Bronchial epithelial cell (primary cell): ENCODE data around the gene KLF17. TPM values are rescaled to one million over a fixed set of nuclear protein-coding genes. Genes with fewer than 3 reads are reported as not detected.
"Not testable (repeated sequence)": the region's sequence is repeated elsewhere in the genome, so short reads cannot be mapped to it uniquely, and the experiment has no call there.

Experiments
- DNase-seq: peaks from one replicate; pipeline ENCODE4 v3.0.0-alpha.2; 2010; ENCODE audit warnings: low read depth
- FAIRE-seq: peaks from 2 replicates; lab custom pipeline; 2011; peaks lifted over from hg19 to GRCh38; lab: Jason Lieb, UNC
- H3K27me3 ChIP-seq: 2 replicates; pipeline ENCODE4 v1.5.1; 2011; ENCODE audit warnings: low read length; ENCODE audit not compliant: control insufficient read depth, insufficient read depth
- H3K36me3 ChIP-seq: 2 replicates; pipeline ENCODE4 v1.5.1; 2011; ENCODE audit warnings: low read length; ENCODE audit not compliant: control insufficient read depth, insufficient read depth
- H3K4me3 ChIP-seq: 2 replicates; pipeline ENCODE4 v1.5.1; 2011; ENCODE audit warnings: mild to moderate bottlenecking, low read depth, low read length, control low read depth
- total RNA-seq: library from RNA; depleted of rRNA; stranded (reverse); fragments of >200 nt; gene quantifications from 2 replicates; pipeline ENCODE4 v1.2.1, GENCODE V29; 2014
- TF ChIP-seq, protein P1 (sequence below): IDR thresholded peaks from 2 replicates; pipeline ENCODE4 v1.5.1; 2011; ENCODE audit warnings: mild to moderate bottlenecking, moderate library complexity, low read length, control low read depth, inconsistent platforms; ENCODE audit not compliant: insufficient read depth, severe bottlenecking

KLF17 gene
- total RNA-seq, 1 donor from 2014 or later: not detected

DNA sequence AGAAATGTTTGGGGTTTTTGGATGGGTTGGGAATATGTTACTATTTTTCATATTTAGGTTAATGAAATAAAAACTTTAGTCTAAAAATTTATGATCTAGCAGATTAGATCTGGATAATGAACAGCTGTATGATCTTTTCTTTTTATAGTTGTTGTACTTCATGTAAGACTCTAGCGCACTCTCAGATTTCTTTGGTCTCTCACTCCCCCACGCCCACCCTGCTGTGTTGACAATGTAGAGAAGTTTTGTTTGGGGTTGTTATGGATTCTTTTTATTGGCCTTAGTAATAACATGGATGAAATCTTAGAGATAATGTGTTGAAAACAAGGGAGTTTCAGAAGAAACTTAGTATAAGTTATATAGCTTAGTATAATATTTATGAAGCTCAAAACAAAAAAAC, 17.3 kb downstream of the KLF17 start:
- no peak for DNase-seq
- peaks cover 2% of the 10 kb centered on the region for H3K27me3 ChIP-seq
- TF ChIP-seq, protein P1, sequence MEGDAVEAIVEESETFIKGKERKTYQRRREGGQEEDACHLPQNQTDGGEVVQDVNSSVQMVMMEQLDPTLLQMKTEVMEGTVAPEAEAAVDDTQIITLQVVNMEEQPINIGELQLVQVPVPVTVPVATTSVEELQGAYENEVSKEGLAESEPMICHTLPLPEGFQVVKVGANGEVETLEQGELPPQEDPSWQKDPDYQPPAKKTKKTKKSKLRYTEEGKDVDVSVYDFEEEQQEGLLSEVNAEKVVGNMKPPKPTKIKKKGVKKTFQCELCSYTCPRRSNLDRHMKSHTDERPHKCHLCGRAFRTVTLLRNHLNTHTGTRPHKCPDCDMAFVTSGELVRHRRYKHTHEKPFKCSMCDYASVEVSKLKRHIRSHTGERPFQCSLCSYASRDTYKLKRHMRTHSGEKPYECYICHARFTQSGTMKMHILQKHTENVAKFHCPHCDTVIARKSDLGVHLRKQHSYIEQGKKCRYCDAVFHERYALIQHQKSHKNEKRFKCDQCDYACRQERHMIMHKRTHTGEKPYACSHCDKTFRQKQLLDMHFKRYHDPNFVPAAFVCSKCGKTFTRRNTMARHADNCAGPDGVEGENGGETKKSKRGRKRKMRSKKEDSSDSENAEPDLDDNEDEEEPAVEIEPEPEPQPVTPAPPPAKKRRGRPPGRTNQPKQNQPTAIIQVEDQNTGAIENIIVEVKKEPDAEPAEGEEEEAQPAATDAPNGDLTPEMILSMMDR: no peak
- no peaks in the 10 kb centered on the region for H3K36me3 ChIP-seq
- FAIRE-seq: no peak
- H3K4me3 ChIP-seq: no peak overlapping the region

DNA sequence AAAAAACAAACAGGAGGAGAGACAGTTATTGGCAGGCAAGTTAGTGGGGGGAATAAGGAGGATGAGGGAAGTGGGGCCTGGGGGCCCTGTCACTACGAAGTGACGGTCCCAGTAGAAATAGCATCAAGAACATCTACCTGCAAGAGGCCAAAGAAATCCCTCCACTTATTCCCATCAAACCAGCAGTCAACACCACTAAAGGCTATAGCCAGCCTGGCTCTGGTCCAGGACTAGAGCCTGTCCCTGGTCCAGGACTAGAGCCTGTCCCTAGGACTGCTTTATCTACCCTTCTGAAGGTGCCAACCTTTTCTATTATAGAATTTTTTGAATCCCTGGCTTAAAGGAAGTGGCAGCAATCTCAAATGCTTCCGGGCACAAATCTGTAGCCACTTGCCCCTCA, 19.6 kb downstream of the KLF17 start:
- Histone ChIP-seq H3K36me3 (no peaks in the 10 kb centered on the region), H3K4me3 (no peak overlapping the region), H3K27me3 (peaks cover 2% of the 10 kb centered on the region)
- FAIRE-seq (no peak), DNase-seq (no peak)
- TF ChIP-seq, protein P1: no peak

DNA sequence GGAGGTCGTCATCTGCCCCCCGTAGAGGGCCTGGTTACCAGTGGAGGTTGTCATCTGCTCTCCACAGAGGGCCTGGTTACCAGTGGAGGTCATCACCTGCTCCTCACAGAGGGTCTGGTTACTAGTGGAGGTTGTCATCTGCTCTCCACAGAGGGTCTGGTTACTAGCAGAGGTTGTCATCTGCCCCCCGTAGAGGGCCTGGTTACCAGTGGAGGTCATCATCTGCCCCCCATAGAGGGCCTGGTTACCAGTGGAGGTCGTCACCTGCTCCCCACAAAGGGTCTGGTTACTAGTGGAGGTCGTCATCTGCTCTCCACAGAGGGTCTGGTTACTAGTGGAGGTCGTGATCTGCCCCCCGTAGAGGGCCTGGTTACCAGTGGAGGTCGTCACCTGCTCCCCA, 20.9 kb downstream of the KLF17 start:
- not testable (repeated sequence) for H3K4me3 ChIP-seq, DNase-seq, FAIRE-seq, H3K36me3 ChIP-seq, H3K27me3 ChIP-seq

DNA sequence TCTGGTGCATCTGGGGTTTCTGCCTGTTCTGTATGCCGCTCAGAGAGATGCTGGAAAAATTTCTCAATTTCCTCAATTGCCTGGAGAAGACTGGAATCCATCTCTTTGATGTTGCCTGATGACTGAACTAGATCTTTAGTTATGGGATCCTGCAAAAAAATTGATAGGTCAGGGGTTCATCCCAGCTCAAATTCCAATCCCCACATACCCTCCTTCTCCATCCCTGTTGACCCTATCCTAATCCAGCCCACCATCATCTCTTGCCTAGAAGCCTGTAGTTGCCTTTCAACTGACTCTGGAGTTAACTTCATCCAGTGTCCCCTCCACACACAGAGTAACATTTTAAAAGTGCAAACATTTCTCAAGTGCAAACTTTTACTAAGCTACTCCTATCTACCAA, 22.9 kb downstream of the KLF17 start, which contains the start of gene KLF18:
Gene KLF18, minus strand, starts transcription at position 101 of the 400 bp plus-strand sequence. Its CDS starts 0 bp downstream, at position 101.
- H3K36me3 ChIP-seq: no peaks in the 10 kb centered on the region
- FAIRE-seq (no peak), DNase-seq (no peak)
- peaks cover 1% of the 10 kb centered on the region for H3K27me3 ChIP-seq
- TF ChIP-seq, protein P1: no peak
- no peak within 1 kb of the TSS for H3K4me3 ChIP-seq

DNA sequence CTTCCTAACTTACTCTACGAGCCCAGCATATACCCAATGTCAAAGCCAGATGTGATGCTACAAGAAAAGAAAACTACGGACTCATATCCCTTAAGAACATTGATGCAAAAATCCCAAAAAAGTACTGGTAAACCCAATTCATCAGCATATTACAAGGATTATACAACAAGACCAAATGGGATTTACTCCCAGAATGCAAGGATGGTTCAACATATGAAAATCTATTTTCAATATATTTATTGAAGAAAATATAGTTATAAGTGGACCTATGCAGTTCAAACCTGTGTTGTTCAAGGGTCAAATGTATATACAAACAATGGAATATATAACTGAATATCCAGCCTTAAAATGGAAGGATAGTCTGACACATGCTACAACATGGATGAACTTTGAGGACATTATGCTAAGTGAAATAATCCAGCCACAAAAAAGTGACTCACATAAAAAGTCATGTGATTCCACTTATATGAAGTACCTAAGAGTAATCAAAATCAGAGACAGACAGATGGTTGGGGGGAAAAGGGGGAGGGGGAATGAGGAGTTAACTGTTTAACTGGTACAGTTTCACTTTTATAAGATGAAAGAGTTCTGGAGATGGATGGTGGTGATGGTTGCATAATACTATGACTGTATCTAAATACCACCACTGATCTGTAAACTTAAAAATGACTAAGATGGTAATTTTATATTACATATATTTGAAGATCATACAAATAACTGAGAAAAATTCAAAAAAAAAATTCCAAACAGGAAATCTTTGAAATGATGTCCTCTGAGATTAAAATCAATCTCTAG, 26.5 kb downstream of the KLF17 start:
- peak; percentile 4 for DNase-seq
- TF ChIP-seq, protein P1: no peak
- FAIRE-seq: no peak

DNA sequence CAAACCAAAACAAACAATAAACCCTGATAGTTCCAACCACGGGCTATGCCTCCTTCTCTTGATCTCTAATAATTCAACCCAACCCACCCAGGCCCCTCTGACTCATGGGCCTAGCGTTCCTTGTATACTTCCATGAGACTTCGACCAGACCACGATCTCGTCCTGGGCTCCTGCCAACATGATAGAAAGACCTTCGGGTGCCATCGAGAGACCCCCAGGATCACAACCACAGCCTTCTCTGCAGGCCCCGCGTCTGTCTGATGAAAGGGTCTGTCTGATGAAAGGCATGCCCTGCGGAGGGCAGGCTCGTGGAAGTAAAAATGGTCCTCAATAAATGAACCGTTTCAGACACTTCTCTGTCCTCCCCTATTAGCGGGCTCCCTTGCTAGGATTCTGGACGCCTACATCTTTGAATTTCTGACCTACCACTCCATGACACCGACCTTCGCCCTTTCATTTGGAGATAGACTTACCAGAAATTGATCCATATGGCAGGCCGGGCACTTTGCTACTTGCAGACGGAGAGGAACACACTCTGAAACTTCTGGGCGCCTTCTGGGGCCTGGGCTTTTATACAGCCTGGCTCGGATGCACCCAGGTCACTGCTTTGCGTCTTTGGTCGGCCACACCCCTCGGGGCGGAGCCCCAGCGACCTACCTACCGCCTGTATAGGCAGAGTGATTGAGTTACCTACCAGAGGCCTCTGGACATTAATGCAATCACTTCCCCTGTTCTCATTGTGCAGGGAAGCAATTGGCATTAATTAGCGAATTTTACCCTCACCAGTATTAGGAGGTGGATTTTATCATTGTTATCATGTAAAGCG, 28.1 kb downstream of the KLF17 start:
- Histone ChIP-seq H3K36me3 (no peaks in the 10 kb centered on the region), H3K27me3 (no peaks in the 10 kb centered on the region), H3K4me3 (no peak overlapping the region)
- DNase-seq (no peak), FAIRE-seq (no peak)
- TF ChIP-seq, protein P1: no peak

More for the DNA sequence above, 26.5 kb downstream of the KLF17 start:
- H3K4me3 ChIP-seq: no peak overlapping the region
- no peaks in the 10 kb centered on the region for H3K27me3 ChIP-seq
- no peaks in the 10 kb centered on the region for H3K36me3 ChIP-seq
